Uterus (tissue), 4 donors: Measurements from ENCODE around the gene KRT15. TPM values are rescaled to one million over a fixed set of nuclear protein-coding genes. Genes with fewer than 3 reads are reported as not detected.

Source experiments
- DNase-seq, 2 donors: peaks; one replicate each; pipeline ENCODE4 v3.0.0-alpha.2; 2019 to 2020
- H3K27ac ChIP-seq, 2 donors: fragments of 200-600 bp; sonication (generic); 1 replicate in 1 of 2; 2 replicates in 1 of 2; pipeline ENCODE4 v1.5.1; 2016 to 2018
- H3K27me3 ChIP-seq, 2 donors: fragments of 200-600 bp; sonication (generic); one replicate each; pipeline ENCODE4 v1.5.1; 2018 to 2019; ENCODE audit warnings: control low read depth in 1 of 2
- H3K36me3 ChIP-seq, 2 donors: fragments of 200-600 bp; sonication (generic); one replicate each; pipeline ENCODE4 v1.5.1; 2019; ENCODE audit warnings: control low read depth in 1 of 2
- H3K4me1 ChIP-seq, 2 donors: fragments of 200-600 bp; sonication (generic); one replicate each; pipeline ENCODE4 v1.5.1; 2018 to 2019; ENCODE audit warnings: control low read depth in 1 of 2
- H3K4me3 ChIP-seq, 2 donors: fragments of 200-600 bp; sonication (generic); 1 replicate in 1 of 2; 2 replicates in 1 of 2; pipeline ENCODE4 v1.5.1; 2018 to 2019; ENCODE audit warnings: mild to moderate bottlenecking in 1 of 2
- H3K9me3 ChIP-seq, 2 donors: fragments of 200-600 bp; sonication (generic); one replicate each; pipeline ENCODE4 v1.5.1; 2019; ENCODE audit warnings: control low read depth in 1 of 2
- CTCF ChIP-seq, 4 experiments: fragments of 200-600 bp in 2 of 4; fragments of 450-650 bp in 2 of 4; sonication (generic) in 2 of 4; IDR thresholded peaks; one replicate each; pipeline ENCODE4 v1.5.1; 2016 to 2019; ENCODE audit warnings: antibody characterized with exemption in 4 of 4, mild to moderate bottlenecking in 2 of 4, moderate library complexity in 1 of 4
- POLR2A ChIP-seq, 2 donors: fragments of 450-650 bp; IDR thresholded peaks; one replicate each; pipeline ENCODE4 v1.6.1; 2016; ENCODE audit warnings: antibody characterized with exemption in 2 of 2, mild to moderate bottlenecking in 1 of 2, moderate library complexity in 1 of 2
- intact Hi-C: fragments of 100-400 bp; cut with DNase I; formaldehyde crosslinking; loops from one replicate; pipeline ENCODE4 v1.15.1; 2023; ENCODE audit warnings: low total_unique reads
- total RNA-seq, 4 donors: library from RNA; depleted of rRNA in 3 of 4; stranded (reverse); fragments of >200 nt in 3 of 4; gene quantifications; one replicate each; pipeline versions ENCODE4 v1.1.0 to v1.2.4, GENCODE V29; 2014 to 2023
- donor health status: DM: yes; HTN: yes; CAD: no.

Gene KRT15
- total RNA-seq, 4 donors from 2014 or later: 0.41 to 11.5 (median 1.6) TPM; not detected in 1

- TF ChIP-seq CTCF (IDR thresholded peaks at IDR 0.05) (no peak), POLR2A (IDR thresholded peaks at IDR 0.05) (no peak)
- Histone ChIP-seq H3K27ac (no peak overlapping the region), H3K27me3 (no peaks in the 10 kb centered on the region), H3K9me3 (no peaks in the 10 kb centered on the region), H3K4me1 (no peaks in the 10 kb centered on the region), H3K4me3 (no peak overlapping the region), H3K36me3 (no peaks in the 10 kb centered on the region)
- intact Hi-C loops: no loop called here
- DNase-seq: no peak
Observed at GRCh38 chr17:41480581-41480980, 38.1 kb downstream of the KRT15 start.

GRCh38 chr17:41480136-41480535 is 38.6 kb downstream of the KRT15 start:
- no peaks in the 10 kb centered on the region for H3K27me3 ChIP-seq
- no peak overlapping the region for H3K4me3 ChIP-seq
- no peak for TF ChIP-seq POLR2A (IDR thresholded peaks at IDR 0.05)
- no peak for TF ChIP-seq CTCF (IDR thresholded peaks at IDR 0.05)

DNA sequence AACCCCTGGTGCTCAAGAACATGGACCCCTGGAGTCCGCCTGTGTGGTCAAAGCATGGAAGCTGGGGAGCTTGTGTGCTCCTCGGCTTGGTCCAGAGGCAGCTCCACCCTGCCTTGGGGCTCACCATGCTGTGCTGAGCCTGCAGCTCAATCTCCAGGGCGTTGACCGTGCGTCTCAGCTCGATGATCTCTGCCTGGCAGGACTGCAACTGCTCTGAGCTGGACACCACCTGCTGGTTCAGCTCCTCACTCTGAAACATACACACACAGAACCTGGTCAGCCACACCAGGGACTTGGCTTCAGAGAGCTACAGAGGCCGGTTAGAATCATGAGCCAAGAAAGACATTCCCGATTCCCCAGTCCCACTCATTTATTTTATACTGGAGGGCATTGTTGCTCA is 40.5 kb downstream of the KRT15 start:
- H3K36me3 ChIP-seq: no peaks in the 10 kb centered on the region
- no peak for DNase-seq
- intact Hi-C loops: no loop called here

More at GRCh38 chr17:41480136-41480535, 38.6 kb downstream of the KRT15 start:
- Histone ChIP-seq H3K36me3 (no peaks in the 10 kb centered on the region), H3K9me3 (no peaks in the 10 kb centered on the region), H3K4me1 (no peaks in the 10 kb centered on the region), H3K27ac (no peak overlapping the region)
- DNase-seq: no peak
- intact Hi-C loops: no loop called here

DNA sequence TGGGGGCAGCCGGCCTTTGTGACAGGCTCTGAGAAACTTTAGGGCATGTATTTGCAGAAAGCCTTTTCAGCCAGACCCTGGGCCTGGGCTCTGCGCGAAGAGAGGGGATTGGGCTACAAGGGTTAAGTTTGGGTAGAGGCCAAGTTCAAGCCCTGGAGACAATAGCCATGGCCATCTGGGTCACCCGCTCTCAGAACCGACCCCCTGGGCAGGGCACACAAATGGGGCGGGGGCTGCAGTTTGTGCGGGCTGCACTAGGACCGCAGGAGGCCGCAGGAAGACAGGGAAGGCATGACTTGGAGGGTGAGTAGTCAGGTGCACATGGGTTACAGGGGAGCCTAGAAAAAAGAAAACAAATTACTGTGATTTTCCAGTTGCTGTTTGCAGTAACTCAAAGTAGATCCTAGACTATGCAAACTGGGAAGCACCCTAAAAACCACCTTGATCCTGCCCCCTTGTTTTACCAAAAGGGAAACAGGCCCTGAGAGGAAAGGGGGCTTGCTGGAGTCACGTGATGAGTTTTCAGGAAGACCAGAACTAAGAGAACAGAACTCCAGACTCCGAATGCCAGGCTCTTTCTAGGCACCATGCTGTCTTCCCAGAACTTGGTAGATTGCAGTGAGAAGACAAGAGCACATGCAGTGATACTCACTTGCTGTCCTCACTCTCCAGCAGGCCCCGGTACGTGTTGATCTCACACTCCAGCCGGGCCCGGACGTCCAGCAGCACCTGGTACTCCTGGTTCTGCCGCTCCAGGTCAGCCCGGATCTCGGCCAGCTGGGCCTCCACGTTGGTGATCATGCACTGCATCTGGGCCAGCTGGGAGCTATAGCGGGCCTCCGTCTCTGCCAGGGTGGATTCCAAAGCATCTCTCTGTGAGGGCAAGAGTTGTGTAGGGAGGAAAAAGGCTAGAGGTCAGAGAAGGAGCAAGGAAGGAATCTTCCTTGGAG is 41.5 kb downstream of the KRT15 start:
- no peak for TF ChIP-seq POLR2A (IDR thresholded peaks at IDR 0.05)
- TF ChIP-seq CTCF (IDR thresholded peaks at IDR 0.05): no peak
- intact Hi-C loops: no loop called here
- H3K4me3 ChIP-seq: no peak overlapping the region
- no peaks in the 10 kb centered on the region for H3K4me1 ChIP-seq
- H3K36me3 ChIP-seq: no peaks in the 10 kb centered on the region
- H3K9me3 ChIP-seq: no peaks in the 10 kb centered on the region
- no peak overlapping the region for H3K27ac ChIP-seq
- DNase-seq: no peak
- H3K27me3 ChIP-seq: no peaks in the 10 kb centered on the region

More for the DNA sequence above, 40.5 kb downstream of the KRT15 start:
- no peaks in the 10 kb centered on the region for H3K4me1 ChIP-seq
- H3K27ac ChIP-seq: no peak overlapping the region
- no peak overlapping the region for H3K4me3 ChIP-seq
- no peaks in the 10 kb centered on the region for H3K27me3 ChIP-seq
- H3K9me3 ChIP-seq: no peaks in the 10 kb centered on the region
- TF ChIP-seq POLR2A (IDR thresholded peaks at IDR 0.05) (no peak), CTCF (IDR thresholded peaks at IDR 0.05) (no peak)

- no peaks in the 10 kb centered on the region for H3K4me1 ChIP-seq
- H3K27me3 ChIP-seq: no peaks in the 10 kb centered on the region
- intact Hi-C loops: no loop called here
- H3K9me3 ChIP-seq: no peaks in the 10 kb centered on the region
- no peak overlapping the region for H3K27ac ChIP-seq
- H3K4me3 ChIP-seq: no peak overlapping the region
- H3K36me3 ChIP-seq: no peaks in the 10 kb centered on the region
- no peak for TF ChIP-seq CTCF (IDR thresholded peaks at IDR 0.05)
- no peak for TF ChIP-seq POLR2A (IDR thresholded peaks at IDR 0.05)
- DNase-seq: no peak
Observed at GRCh38 chr17:41475421-41475820, 43.3 kb downstream of the KRT15 start.
